Fibroblast of lung (primary cell): ENCODE results near the gene AKAP13. TPM values are rescaled to one million over a fixed set of nuclear protein-coding genes. Genes with fewer than 3 reads are reported as not detected.
"Not testable (repeated sequence)": the region's sequence is repeated elsewhere in the genome, so short reads cannot be mapped to it uniquely, and the experiment has no call there.

Experiments used
- DNase-seq, 2 donors: peaks; one replicate each; pipeline versions ENCODE4 v3.0.0 to v3.0.0-alpha.2; 2010; ENCODE audit warnings: low read depth in 2 of 2
- H2AFZ ChIP-seq: 2 replicates; pipeline ENCODE4 v1.5.1; 2012; ENCODE audit warnings: low read length, control low read depth, inconsistent platforms
- H3K27ac ChIP-seq: 2 replicates; pipeline ENCODE4 v1.5.1; 2011; ENCODE audit warnings: low read length, control low read depth; ENCODE audit not compliant: insufficient read depth
- H3K27me3 ChIP-seq: 2 replicates; pipeline ENCODE4 v1.5.1; 2011; ENCODE audit warnings: mild to moderate bottlenecking, low read length; ENCODE audit not compliant: control insufficient read depth, insufficient read depth
- H3K36me3 ChIP-seq: 2 replicates; pipeline ENCODE4 v1.5.1; 2011; ENCODE audit warnings: low read length; ENCODE audit not compliant: control insufficient read depth, insufficient read depth
- H3K4me1 ChIP-seq: 2 replicates; pipeline ENCODE4 v1.5.1; 2011; ENCODE audit warnings: low read length; ENCODE audit not compliant: control insufficient read depth, insufficient read depth; ENCODE audit errors: extremely low read depth
- H3K4me2 ChIP-seq: 2 replicates; pipeline ENCODE4 v1.5.1; 2011; ENCODE audit warnings: low read length, control low read depth; ENCODE audit not compliant: insufficient read depth; ENCODE audit errors: extremely low read depth
- H3K4me3 ChIP-seq, 4 experiments: fragments of 200-600 bp in 1 of 4; sonication (generic) in 1 of 4; replicated peaks in 1 of 4; 2 replicates each; pipeline ENCODE4 v1.5.1; 2011 to 2016; ENCODE audit warnings: low read length in 4 of 4, low read depth in 3 of 4, mild to moderate bottlenecking in 3 of 4, control low read depth in 2 of 4, inconsistent platforms in 1 of 4, mixed read lengths in 1 of 4; ENCODE audit not compliant: insufficient read depth in 1 of 4; ENCODE audit errors: control extremely low read depth in 1 of 4
- H3K79me2 ChIP-seq: 2 replicates; pipeline ENCODE4 v1.5.1; 2012; ENCODE audit warnings: mild to moderate bottlenecking, low read length, inconsistent platforms; ENCODE audit not compliant: control insufficient read depth, insufficient read depth
- H3K9ac ChIP-seq: 2 replicates; pipeline ENCODE4 v1.5.1; 2011; ENCODE audit warnings: mild to moderate bottlenecking, low read length, control low read depth; ENCODE audit not compliant: insufficient read depth
- H3K9me3 ChIP-seq: 2 replicates; pipeline ENCODE4 v1.5.1; 2012; ENCODE audit warnings: low read depth, low read length; ENCODE audit not compliant: control insufficient read depth, insufficient read depth
- H4K20me1 ChIP-seq: 2 replicates; pipeline ENCODE4 v1.5.1; 2011; ENCODE audit warnings: low read length; ENCODE audit not compliant: control insufficient read depth, insufficient read depth; ENCODE audit errors: extremely low read depth
- polyA plus RNA-seq, 2 donors: library from polyadenylated mRNA; depleted of rRNA in 1 of 2; stranded (reverse) in 1 of 2; unstranded in 1 of 2; fragments of >200 nt; gene quantifications; 2 replicates each; pipeline ENCODE4 v1.2.1, GENCODE V29; 2011 to 2012; ENCODE audit warnings: missing spikeins in 1 of 2
- total RNA-seq: library from RNA; depleted of rRNA; stranded (reverse); fragments of >200 nt; gene quantifications from 2 replicates; pipeline ENCODE4 v1.2.1, GENCODE V29; 2014
- TF ChIP-seq, protein P1 (sequence below), 2 donors: IDR thresholded peaks in 1 of 2; conservative IDR thresholded peaks in 1 of 2; 1 replicate in 1 of 2; 2 replicates in 1 of 2; pipeline ENCODE4 v1.5.1; 2011 to 2012; ENCODE audit warnings: low read length in 2 of 2, control low read depth in 1 of 2, inconsistent platforms in 1 of 2, low read depth in 1 of 2, mild to moderate bottlenecking in 1 of 2

Gene AKAP13
- total and polyA plus RNA-seq, 2 donors (not counting 1 experiment from before 2014, with no cell fraction given) = 8.3 to 68.4 TPM

DNA sequence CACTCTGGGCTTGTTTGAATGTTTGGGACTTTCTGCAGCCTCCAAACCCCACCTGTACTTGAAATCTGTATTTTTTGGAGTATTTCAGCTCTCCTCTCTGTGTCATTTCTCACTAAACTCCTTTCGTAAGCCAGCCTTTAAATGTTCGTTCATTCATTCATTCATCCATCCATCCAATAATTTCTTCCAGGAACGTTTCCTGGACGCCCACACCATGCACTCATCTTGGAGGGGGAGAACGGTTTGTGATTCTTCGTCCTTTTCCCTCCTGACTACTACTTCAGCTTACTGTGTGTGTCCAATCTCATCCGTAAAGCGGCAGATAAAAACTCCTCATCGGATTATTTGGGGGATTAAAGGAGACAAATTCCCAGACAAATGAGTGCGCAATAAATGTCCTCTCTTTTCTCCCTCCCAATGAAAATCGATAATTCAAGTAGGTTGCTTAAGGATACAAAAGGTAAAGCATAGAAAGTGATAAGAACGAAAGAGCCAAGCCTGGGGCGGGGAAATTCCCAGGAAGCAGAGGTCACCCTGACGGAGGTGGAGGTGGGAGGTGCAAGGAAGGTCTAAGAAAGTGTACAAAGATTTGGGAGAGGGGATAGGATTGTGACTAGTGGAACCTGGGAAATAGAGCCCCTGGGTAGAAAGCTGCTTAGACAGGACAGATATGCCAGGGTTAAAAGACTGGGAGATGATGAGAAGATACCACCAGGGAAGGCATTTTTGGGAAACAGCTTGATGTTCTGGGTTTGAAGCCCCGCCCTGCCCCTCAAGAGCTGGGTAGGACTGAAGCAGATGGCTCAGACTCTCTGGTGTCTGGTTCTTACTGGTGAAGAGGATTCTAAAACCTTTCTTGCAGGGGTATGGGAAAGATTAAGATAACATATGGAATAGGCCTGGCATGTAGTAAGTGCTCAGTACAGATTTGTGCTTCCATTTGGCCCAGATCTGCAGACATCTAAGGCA lies 415.2 kb downstream of the AKAP13 start:
- TF ChIP-seq, protein P1, sequence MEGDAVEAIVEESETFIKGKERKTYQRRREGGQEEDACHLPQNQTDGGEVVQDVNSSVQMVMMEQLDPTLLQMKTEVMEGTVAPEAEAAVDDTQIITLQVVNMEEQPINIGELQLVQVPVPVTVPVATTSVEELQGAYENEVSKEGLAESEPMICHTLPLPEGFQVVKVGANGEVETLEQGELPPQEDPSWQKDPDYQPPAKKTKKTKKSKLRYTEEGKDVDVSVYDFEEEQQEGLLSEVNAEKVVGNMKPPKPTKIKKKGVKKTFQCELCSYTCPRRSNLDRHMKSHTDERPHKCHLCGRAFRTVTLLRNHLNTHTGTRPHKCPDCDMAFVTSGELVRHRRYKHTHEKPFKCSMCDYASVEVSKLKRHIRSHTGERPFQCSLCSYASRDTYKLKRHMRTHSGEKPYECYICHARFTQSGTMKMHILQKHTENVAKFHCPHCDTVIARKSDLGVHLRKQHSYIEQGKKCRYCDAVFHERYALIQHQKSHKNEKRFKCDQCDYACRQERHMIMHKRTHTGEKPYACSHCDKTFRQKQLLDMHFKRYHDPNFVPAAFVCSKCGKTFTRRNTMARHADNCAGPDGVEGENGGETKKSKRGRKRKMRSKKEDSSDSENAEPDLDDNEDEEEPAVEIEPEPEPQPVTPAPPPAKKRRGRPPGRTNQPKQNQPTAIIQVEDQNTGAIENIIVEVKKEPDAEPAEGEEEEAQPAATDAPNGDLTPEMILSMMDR (conservative IDR thresholded peaks at IDR 0.05 in 1 of 2, IDR thresholded peaks at IDR 0.05 in 1 of 2; ENCODE audit: low read depth in 1 of 2, low read length in 2 of 2) = no peak
- Histone ChIP-seq H3K9me3 (no peaks in the 10 kb centered on the region), H3K27me3 (peaks cover 6% of the 10 kb centered on the region), H3K9ac (no peak overlapping the region), H3K4me2 (peak overlapping the region; percentile 96), H2AFZ (peak overlapping the region; percentile 94), H3K4me3 (peak overlapping the region; percentile 39 to 64 (median 53)), H4K20me1 (no peaks in the 10 kb centered on the region), H3K36me3 (no peaks in the 10 kb centered on the region), H3K79me2 (peaks cover 10% of the 10 kb centered on the region), H3K27ac (no peak overlapping the region), H3K4me1 (no peaks in the 10 kb centered on the region)
- no peak for DNase-seq

DNA sequence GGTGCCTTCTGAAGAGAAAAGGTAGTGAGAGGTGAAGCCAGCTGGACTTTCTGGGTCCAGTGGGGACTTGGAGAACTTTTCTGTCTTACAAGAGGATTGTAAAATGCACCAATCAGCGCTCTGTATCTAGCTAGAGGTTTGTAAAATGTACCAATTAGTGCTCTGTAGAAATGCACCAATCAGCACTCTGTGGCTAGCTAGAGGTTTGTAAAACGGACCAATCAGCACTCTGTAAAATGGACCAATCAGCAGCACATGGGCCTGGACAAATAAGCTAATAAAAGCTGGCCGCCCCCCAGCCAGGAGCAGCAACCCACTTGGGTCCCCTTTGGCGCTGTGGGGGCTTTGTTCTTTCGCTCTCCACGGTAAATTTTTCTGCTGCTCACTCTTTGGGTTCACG lies 416.0 kb downstream of the AKAP13 start:
- not testable (repeated sequence) for H3K9me3 ChIP-seq, H3K79me2 ChIP-seq, H4K20me1 ChIP-seq, H3K9ac ChIP-seq, H3K4me1 ChIP-seq, H3K27ac ChIP-seq, H3K4me3 ChIP-seq, H3K27me3 ChIP-seq, H2AFZ ChIP-seq, H3K4me2 ChIP-seq, H3K36me3 ChIP-seq, DNase-seq
